Omental fat pad (tissue), 4 donors: ENCODE results near the gene ADRB2. TPM values are rescaled to one million over a fixed set of nuclear protein-coding genes. Genes with fewer than 3 reads are reported as not detected.
"Not testable (repeated sequence)": the region's sequence is repeated elsewhere in the genome, so short reads cannot be mapped to it uniquely, and the experiment has no call there.

Experiments
- ATAC-seq: fragments of 150-250 bp; one replicate; pipeline ENCODE4 v1.9.1; 2016; ENCODE audit warnings: mild to moderate bottlenecking, moderate library complexity; ENCODE audit not compliant: low FRiP score
- DNase-seq: peaks from one replicate; pipeline ENCODE4 v3.0.0-alpha.2; 2019; ENCODE audit warnings: low spot score
- total RNA-seq, 4 donors: library from RNA; depleted of rRNA; stranded (reverse); fragments of >200 nt; gene quantifications; one replicate each; pipeline ENCODE4 v1.1.0, GENCODE V29; 2016
- TF ChIP-seq, protein P1 (sequence below), 3 donors: fragments of 450-650 bp; IDR thresholded peaks; one replicate each; pipeline ENCODE4 v1.5.1; 2016 to 2017; ENCODE audit warnings: antibody characterized with exemption in 3 of 3, mild to moderate bottlenecking in 3 of 3, moderate library complexity in 2 of 3

The ADRB2 gene
- total RNA-seq, 4 donors from 2014 or later, result 20.5 to 68.7 (median 37.4) TPM

DNA sequence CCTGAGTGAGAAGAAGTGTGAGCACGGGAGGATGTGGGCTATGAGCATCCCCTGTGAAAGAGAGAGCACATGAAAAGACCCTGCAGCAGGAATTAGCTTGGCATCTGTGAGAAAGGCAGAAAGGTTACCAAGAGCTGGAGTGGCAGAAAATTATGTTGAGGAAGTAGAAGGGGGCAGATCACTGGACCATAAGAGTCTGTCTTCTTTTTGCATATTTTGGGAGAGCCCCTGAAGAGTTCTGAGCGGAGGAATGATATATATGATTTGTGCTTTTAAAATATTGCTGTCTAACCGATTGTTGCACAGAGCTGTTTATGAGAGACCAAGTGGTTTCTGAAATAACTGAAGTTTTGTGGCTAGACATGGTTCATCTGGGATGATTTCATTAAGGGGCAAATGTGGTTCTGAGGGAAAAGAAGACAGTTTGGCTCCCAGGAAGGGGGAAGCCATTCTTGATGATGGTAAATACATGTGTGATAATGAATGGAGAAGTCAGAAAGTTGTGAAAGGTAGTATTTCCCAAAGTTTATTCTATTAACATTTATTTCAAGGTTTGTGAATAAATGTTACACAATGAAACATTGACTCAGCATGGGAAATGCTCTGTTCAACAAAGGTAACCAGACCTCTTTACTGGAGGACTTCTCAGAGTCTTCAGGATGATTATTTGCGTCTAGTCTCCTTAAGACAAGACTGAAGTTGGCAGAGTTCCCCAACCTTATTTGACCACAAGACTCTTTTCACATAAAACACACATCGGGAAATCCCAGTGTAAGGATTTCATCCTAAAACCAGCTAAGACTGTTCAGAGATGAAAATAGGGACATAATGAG lies 31.5 kb upstream of the ADRB2 start:
- no peak for DNase-seq
- TF ChIP-seq, protein P1, sequence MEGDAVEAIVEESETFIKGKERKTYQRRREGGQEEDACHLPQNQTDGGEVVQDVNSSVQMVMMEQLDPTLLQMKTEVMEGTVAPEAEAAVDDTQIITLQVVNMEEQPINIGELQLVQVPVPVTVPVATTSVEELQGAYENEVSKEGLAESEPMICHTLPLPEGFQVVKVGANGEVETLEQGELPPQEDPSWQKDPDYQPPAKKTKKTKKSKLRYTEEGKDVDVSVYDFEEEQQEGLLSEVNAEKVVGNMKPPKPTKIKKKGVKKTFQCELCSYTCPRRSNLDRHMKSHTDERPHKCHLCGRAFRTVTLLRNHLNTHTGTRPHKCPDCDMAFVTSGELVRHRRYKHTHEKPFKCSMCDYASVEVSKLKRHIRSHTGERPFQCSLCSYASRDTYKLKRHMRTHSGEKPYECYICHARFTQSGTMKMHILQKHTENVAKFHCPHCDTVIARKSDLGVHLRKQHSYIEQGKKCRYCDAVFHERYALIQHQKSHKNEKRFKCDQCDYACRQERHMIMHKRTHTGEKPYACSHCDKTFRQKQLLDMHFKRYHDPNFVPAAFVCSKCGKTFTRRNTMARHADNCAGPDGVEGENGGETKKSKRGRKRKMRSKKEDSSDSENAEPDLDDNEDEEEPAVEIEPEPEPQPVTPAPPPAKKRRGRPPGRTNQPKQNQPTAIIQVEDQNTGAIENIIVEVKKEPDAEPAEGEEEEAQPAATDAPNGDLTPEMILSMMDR (IDR thresholded peaks at IDR 0.05), result no peak
- no peak for ATAC-seq

DNA sequence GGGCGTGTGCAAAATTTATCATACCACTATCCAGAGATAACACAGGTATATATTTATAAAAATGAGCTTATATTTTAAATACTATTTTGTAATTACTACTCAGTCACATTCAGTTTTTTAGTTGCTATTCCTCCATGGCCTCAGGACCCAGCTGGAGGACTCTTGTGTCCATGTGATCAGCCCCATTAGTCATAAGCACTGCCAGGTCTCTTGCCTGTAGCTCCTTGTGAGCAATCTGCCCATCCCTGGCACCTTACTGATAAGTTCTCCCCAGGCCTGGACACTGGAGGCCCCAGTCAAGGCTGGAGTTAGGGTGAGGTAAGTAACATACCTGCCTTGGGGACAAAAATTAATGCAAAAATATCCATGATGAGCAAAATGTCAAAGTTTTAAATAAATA lies 29.5 kb upstream of the ADRB2 start:
- ATAC-seq (no peak), DNase-seq (no peak)
- TF ChIP-seq, protein P1 (IDR thresholded peaks at IDR 0.05), result no peak

DNA sequence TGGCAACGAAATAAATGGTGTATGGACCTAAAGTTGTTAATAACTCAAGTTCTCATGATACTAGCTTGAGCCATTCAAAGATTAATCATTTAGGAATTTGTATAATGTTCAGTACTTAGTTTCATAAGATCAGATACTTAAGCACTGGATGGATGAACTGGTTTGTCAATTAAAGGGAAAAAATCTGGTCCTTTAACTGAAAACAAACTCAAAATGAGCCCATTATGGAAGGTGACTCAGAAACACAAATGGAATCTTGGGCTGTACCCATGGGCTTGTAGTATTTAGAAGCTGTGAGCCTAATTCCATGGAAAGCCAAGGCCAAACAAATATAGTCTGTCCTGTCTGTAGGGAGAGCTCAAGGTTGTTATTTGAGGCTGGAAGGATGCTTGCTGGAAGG lies 27.6 kb upstream of the ADRB2 start:
- TF ChIP-seq, protein P1 (IDR thresholded peaks at IDR 0.05), result no peak
- DNase-seq (no peak), ATAC-seq (no peak)

DNA sequence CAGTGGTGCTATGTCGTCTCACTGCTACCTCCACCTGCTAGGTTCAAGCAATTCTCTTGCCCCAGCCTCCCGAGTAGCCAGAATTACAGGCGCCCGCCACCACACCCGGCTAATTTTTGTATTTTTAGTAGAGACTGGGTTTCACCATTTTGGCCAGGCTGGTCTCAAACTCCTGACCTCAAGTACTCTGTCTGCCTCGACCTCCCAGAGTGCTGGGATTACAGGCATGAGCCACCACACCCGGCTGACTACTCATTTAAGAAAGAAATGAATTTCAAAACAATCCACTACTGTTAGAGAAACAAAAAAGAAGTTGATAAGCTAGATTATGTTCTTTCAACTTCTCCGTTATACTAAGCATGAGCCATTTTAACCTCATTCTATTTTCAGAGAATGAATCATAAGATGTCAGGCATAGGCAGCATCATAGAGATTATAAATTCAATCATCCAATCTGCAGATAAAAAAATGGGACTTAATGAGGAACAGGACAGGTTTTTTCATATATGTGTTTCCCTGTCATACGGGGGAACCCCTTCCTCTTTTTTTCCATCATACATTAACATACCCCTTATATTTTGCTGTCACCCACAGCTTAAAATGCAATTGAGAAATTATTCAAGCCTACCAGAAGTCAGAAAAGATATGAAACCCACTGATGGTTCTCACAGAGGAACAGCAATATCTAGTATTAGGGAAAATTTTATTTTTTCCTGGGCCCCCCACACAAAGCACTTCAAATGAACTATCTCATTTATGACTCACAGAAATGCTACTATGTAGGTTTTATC lies 26.5 kb upstream of the ADRB2 start:
- no peak for DNase-seq
- ATAC-seq, result no peak
- TF ChIP-seq, protein P1 (IDR thresholded peaks at IDR 0.05), result no peak

DNA sequence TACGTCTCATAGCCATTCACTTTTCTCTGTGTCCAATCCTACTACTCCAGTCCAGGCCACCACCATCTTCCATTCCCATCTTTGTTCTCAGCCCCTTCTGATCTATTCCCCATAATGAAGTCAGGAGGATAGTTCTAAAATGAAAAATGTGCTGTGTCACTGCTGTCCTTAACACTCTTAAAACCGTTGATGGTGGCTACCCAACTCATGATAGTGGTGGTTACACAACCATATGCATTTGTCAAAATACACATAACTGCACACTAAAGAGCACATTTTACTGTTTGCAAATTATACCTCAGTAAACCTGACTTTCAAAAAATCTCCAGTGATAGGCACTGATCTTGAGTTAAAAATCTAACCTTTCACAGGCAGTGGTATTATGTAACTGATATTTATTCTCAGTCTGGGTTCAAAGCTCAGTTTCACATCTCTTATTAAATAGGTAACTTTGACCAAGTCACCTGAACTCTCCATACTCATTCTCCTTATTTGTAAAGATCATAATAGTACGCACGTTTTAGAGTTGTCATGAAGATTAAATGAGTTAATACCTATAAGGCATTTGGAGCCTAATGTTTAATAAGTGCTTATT lies 24.6 kb upstream of the ADRB2 start:
- ATAC-seq (no peak), DNase-seq (no peak)
- TF ChIP-seq, protein P1 (IDR thresholded peaks at IDR 0.05), result no peak

DNA sequence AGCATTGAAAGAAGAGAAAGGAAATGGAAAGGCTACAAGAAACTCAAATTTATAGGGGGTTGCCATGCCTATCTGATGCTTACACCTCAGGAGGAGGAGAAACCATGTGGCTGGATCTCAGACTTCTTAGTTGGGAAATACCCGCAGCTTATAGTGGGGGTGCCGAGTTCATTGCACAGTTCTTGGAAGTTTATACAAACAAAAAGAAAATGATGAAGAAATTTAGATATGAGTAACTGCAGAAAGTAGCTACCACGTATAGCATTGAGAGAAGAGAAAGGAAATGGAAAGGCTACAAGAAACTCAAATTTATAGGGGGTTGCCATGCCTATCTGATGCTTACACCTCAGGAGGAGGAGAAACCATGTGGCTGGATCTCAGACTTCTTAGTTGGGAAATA lies 23.0 kb upstream of the ADRB2 start:
- not testable (repeated sequence) for ATAC-seq, DNase-seq

DNA sequence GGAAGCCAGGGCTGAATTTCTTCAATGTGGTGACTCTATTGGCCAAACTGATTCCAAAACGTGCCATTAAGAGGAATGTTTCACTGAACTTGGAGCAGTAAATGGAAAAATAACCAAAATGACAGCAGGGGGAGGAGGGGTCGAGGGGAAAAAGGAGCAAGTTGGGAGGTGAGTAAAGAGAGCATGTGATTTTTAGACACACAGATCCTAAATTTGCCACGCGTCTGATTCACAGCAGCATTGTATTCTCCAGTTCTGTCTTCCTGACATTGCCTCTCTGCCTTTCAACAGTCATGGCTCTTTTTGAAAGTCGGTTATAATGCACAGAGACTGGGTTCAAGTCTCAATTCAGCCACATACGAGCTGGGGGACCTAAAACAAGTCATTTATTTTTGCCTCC lies 22.0 kb upstream of the ADRB2 start:
- DNase-seq (no peak), ATAC-seq (no peak)
- TF ChIP-seq, protein P1 (IDR thresholded peaks at IDR 0.05), result no peak
